GM12878 (cell line): ENCODE results near the gene PRRT1. TPM values are rescaled to one million over a fixed set of nuclear protein-coding genes. Genes with fewer than 3 reads are reported as not detected.

Experiments
- CBX3 ChIP-seq: fragments of 200-600 bp; sonication (generic); IDR thresholded peaks from 2 replicates; pipeline ENCODE4 v1.6.1; 2016; ENCODE audit warnings: low read depth, borderline replicate concordance
- CHD2 ChIP-seq: IDR thresholded peaks from 2 replicates; pipeline ENCODE4 v1.6.1; 2011; ENCODE audit warnings: low read depth, low read length, improper control_type of control experiment, borderline replicate concordance
- CREB1 ChIP-seq: IDR thresholded peaks from 2 replicates; pipeline ENCODE4 v1.6.1; 2012; ENCODE audit warnings: low read depth, mild to moderate bottlenecking, inconsistent platforms
- EP300 ChIP-seq, 2 experiments: fragments of 150-350 bp in 1 of 2; IDR thresholded peaks; 2 replicates each; pipeline ENCODE4 v1.6.1; 2011 to 2012; ENCODE audit warnings: low read depth in 2 of 2, low read length in 2 of 2, borderline replicate concordance in 1 of 2, improper control_type of control experiment in 1 of 2, inconsistent platforms in 1 of 2; ENCODE audit not compliant: control insufficient read depth in 1 of 2
- FOXM1 ChIP-seq: IDR thresholded peaks from 2 replicates; pipeline ENCODE4 v1.6.1; 2012; ENCODE audit warnings: low read depth, mild to moderate bottlenecking, inconsistent platforms, low read length, moderate library complexity
- IKZF1 ChIP-seq: fragments of 450-650 bp; conservative IDR thresholded peaks from 2 replicates; pipeline ENCODE4 v1.6.1; 2017; ENCODE audit warnings: antibody characterized with exemption, mild to moderate bottlenecking
- JUND ChIP-seq: IDR thresholded peaks from 2 replicates; pipeline ENCODE4 v1.6.1; 2012; ENCODE audit warnings: low read depth, mild to moderate bottlenecking, low read length, improper control_type of control experiment, moderate library complexity
- KLF5 ChIP-seq: fragments of 450-650 bp; IDR thresholded peaks from 2 replicates; pipeline ENCODE4 v1.6.1; 2014; ENCODE audit warnings: mild to moderate bottlenecking; ENCODE audit not compliant: partially characterized antibody
- NR2C2 ChIP-seq: IDR thresholded peaks from 2 replicates; pipeline ENCODE4 v1.6.1; 2011; ENCODE audit warnings: borderline replicate concordance, low read depth; ENCODE audit not compliant: control insufficient read depth, insufficient read length
- NR2F1 ChIP-seq: fragments of 450-650 bp; conservative IDR thresholded peaks from 2 replicates; pipeline ENCODE4 v1.6.1; 2017; ENCODE audit warnings: mild to moderate bottlenecking
- PML ChIP-seq: IDR thresholded peaks from 2 replicates; pipeline ENCODE4 v1.6.1; 2012; ENCODE audit warnings: low read length, inconsistent platforms
- SMC3 ChIP-seq: IDR thresholded peaks from 2 replicates; pipeline ENCODE4 v1.6.1; 2011; ENCODE audit warnings: low read length, improper control_type of control experiment, borderline replicate concordance
- SUPT20H ChIP-seq: IDR thresholded peaks from 2 replicates; pipeline ENCODE4 v1.6.1; 2011; ENCODE audit warnings: low read depth, mild to moderate bottlenecking, low read length, moderate library complexity, borderline replicate concordance; ENCODE audit not compliant: control insufficient read depth
- TARDBP ChIP-seq: IDR thresholded peaks from 2 replicates; pipeline ENCODE4 v1.6.1; 2016; ENCODE audit warnings: borderline replicate concordance
- TCF7 ChIP-seq: IDR thresholded peaks from 2 replicates; pipeline ENCODE4 v1.6.1; 2014; ENCODE audit warnings: antibody characterized with exemption, borderline replicate concordance
- YBX1 ChIP-seq: fragments of 450-650 bp; IDR thresholded peaks from 2 replicates; pipeline ENCODE4 v1.6.1; 2016; ENCODE audit warnings: antibody characterized with exemption
- ZBED1 ChIP-seq: IDR thresholded peaks from 2 replicates; pipeline ENCODE4 v1.6.1; 2016; ENCODE audit warnings: borderline replicate concordance
- ZNF217 ChIP-seq: fragments of 450-650 bp; IDR thresholded peaks from 2 replicates; pipeline ENCODE4 v1.6.1; 2017; ENCODE audit warnings: antibody characterized with exemption, mild to moderate bottlenecking
- ZNF622 ChIP-seq: fragments of 450-650 bp; IDR thresholded peaks from 2 replicates; pipeline ENCODE4 v1.6.1; 2017; ENCODE audit warnings: mild to moderate bottlenecking, inconsistent platforms
- polyA plus RNA-seq, 11 experiments: library from polyadenylated mRNA; depleted of rRNA in 4 of 11; unstranded in 6 of 11; stranded (reverse) in 5 of 11; fragments of >200 nt; fragmentation: Nextera tagmentation in 4 of 11; fragmentation: Illumina TruSeq in 1 of 11; extraction: Ambion mirVana in 4 of 11; extraction: Trizol in 1 of 11; gene quantifications; 1 replicate in 1 of 11; 2 replicates in 10 of 11; pipeline versions ENCODE4 v1.2.1 to v1.2.3, GENCODE V29; 2011 to 2016; ENCODE audit warnings: inconsistent platforms in 2 of 11, missing spikeins in 2 of 11, low read depth in 1 of 11
- total RNA-seq, 4 experiments: library from RNA; depleted of rRNA in 3 of 4; stranded (reverse); fragments of >200 nt in 3 of 4; fragmentation: Illumina TruSeq in 1 of 4; extraction: Trizol in 1 of 4; gene quantifications; 2 replicates each; pipeline versions ENCODE4 v1.2.1 to v1.2.3, GENCODE V29; 2013 to 2021
- TF ChIP-seq, protein P1 (sequence below): fragments of 450-650 bp; IDR thresholded peaks from 2 replicates; pipeline ENCODE4 v1.6.1; 2018; ENCODE audit warnings: mild to moderate bottlenecking, low read depth, moderate library complexity; ENCODE audit not compliant: partially characterized antibody
- TF ChIP-seq, protein P2 (sequence below): fragments of 450-650 bp; IDR thresholded peaks from 2 replicates; pipeline ENCODE4 v1.6.1; 2017; ENCODE audit warnings: mild to moderate bottlenecking, moderate library complexity
- TF ChIP-seq, protein P3 (sequence below): fragments of 450-650 bp; IDR thresholded peaks from 2 replicates; pipeline ENCODE4 v1.6.1; 2017; ENCODE audit warnings: borderline replicate concordance

The PRRT1 gene
- total and polyA plus RNA-seq, 10 of the 15 experiments (the other 5 are each of a cell fraction or from before 2014, with no cell fraction given): 0.04 to 0.15 (median 0.10) TPM; not detected in 6

DNA sequence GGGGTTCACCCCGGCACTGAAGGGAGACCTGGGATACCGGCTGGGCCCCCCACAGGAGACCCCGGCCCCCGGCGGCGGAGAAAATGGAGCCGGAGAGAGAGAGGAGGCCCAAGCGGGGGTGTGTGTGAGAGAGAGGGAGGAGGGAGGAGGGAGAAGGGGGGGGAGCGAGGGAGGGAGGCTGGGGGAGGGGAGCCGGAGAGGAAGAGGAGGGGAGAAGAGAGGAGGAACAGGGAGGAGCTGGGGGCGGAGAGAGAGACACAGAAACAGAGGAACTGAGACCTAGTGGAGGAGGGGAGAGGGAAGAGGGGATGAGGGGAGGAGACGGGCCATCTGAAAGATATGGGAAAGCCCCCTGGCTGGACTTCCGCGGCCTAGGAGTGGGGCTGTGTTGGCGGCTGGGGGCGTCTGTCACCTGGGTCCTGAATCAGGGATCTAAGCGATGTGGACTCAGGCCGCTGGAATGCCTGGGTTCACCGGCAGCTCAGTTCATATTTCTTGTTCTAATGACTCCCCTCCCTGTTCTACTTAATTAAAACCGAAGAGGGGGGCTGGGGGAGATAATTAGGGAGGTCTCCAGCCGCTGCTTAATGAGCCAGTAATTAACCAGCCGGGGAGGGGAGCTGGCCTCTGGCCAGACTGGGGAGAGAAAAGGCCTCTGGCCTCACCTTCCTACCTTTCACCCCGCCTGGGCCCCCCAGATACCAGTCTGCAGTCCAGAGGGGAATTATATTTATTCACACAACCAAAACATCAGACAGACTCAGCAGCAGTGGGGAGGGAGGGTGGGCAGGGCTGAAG is 38.5 kb upstream of the PRRT1 start, which contains the start of gene PBX2 (continued):
- TF ChIP-seq SMC3 (no peak), CREB1 (no peak), KLF5 (no peak), ZNF622 (no peak), SUPT20H (no peak), CBX3 (no peak), ZBED1 (no peak; the same call in 1 of the 2 replicates), FOXM1 (no peak), JUND (no peak), TCF7 (no peak), ZNF217 (no peak), YBX1 (no peak), TARDBP (no peak; the same call in 1 of the 2 replicates), CHD2 (peak; percentile 90), IKZF1 (peak; percentile 91), NR2F1 (0 out of 2 replicates have a peak, but pooled peaks have one; percentile 50), PML (no peak), NR2C2 (no peak), EP300 (IDR thresholded peaks at IDR 0.05; ENCODE audit: borderline replicate concordance in 1 of 2, control insufficient read depth in 1 of 2, low read depth in 2 of 2, low read length in 2 of 2) (peak; percentile 22 to 27; a peak in 2 of 4 replicates)
- TF ChIP-seq, protein P1, sequence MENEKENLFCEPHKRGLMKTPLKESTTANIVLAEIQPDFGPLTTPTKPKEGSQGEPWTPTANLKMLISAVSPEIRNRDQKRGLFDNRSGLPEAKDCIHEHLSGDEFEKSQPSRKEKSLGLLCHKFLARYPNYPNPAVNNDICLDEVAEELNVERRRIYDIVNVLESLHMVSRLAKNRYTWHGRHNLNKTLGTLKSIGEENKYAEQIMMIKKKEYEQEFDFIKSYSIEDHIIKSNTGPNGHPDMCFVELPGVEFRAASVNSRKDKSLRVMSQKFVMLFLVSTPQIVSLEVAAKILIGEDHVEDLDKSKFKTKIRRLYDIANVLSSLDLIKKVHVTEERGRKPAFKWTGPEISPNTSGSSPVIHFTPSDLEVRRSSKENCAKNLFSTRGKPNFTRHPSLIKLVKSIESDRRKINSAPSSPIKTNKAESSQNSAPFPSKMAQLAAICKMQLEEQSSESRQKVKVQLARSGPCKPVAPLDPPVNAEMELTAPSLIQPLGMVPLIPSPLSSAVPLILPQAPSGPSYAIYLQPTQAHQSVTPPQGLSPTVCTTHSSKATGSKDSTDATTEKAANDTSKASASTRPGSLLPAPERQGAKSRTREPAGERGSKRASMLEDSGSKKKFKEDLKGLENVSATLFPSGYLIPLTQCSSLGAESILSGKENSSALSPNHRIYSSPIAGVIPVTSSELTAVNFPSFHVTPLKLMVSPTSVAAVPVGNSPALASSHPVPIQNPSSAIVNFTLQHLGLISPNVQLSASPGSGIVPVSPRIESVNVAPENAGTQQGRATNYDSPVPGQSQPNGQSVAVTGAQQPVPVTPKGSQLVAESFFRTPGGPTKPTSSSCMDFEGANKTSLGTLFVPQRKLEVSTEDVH: peak; percentile 73
- TF ChIP-seq, protein P2, sequence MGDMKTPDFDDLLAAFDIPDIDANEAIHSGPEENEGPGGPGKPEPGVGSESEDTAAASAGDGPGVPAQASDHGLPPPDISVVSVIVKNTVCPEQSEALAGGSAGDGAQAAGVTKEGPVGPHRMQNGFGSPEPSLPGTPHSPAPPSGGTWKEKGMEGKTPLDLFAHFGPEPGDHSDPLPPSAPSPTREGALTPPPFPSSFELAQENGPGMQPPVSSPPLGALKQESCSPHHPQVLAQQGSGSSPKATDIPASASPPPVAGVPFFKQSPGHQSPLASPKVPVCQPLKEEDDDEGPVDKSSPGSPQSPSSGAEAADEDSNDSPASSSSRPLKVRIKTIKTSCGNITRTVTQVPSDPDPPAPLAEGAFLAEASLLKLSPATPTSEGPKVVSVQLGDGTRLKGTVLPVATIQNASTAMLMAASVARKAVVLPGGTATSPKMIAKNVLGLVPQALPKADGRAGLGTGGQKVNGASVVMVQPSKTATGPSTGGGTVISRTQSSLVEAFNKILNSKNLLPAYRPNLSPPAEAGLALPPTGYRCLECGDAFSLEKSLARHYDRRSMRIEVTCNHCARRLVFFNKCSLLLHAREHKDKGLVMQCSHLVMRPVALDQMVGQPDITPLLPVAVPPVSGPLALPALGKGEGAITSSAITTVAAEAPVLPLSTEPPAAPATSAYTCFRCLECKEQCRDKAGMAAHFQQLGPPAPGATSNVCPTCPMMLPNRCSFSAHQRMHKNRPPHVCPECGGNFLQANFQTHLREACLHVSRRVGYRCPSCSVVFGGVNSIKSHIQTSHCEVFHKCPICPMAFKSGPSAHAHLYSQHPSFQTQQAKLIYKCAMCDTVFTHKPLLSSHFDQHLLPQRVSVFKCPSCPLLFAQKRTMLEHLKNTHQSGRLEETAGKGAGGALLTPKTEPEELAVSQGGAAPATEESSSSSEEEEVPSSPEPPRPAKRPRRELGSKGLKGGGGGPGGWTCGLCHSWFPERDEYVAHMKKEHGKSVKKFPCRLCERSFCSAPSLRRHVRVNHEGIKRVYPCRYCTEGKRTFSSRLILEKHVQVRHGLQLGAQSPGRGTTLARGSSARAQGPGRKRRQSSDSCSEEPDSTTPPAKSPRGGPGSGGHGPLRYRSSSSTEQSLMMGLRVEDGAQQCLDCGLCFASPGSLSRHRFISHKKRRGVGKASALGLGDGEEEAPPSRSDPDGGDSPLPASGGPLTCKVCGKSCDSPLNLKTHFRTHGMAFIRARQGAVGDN: no peak
- TF ChIP-seq, protein P3, sequence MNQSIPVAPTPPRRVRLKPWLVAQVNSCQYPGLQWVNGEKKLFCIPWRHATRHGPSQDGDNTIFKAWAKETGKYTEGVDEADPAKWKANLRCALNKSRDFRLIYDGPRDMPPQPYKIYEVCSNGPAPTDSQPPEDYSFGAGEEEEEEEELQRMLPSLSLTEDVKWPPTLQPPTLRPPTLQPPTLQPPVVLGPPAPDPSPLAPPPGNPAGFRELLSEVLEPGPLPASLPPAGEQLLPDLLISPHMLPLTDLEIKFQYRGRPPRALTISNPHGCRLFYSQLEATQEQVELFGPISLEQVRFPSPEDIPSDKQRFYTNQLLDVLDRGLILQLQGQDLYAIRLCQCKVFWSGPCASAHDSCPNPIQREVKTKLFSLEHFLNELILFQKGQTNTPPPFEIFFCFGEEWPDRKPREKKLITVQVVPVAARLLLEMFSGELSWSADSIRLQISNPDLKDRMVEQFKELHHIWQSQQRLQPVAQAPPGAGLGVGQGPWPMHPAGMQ: no peak
